Measurements from ENCODE around the gene RAD51C.

Gene RAD51C

DNA sequence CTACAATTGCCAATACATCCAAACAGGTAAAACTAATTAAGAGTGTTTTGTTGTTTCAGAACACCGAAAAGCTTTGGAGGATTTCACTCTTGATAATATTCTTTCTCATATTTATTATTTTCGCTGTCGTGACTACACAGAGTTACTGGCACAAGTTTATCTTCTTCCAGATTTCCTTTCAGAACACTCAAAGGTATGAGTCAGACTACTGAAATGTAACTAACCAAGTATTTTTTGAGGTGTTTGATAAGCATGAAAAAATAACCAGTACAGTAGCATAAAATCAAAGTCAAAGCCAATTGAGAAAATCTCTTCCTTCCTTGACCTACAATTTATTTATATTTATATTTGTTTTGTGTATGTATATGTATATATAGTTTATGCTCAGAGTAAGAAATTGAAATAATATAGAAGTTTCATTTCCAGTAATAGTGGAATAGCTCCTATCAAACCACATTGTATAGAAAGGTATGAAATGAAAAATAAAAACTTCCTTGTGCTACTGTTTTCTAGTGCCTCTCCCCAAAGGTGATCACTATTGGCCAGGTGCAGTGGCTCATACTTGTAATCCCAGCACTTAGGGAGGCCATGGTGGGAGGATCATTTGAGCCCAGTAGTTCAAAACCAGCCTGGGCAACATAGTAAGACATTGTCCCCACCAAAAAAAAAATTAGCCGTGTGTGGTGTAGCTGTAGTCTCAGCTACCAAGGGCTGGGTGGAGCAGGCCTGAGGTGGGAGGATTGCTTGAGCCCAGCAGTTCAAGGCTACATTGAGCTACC is 10.9 kb downstream of the RAD51C start:
- Histone ChIP-seq H3K9ac (ENCODE audit: low read depth, low read length) (no peak overlapping the region), H3K9me3 (ENCODE audit: insufficient read depth, low read depth, low read length) (no peaks in the 10 kb centered on the region), H3K4me3 (ENCODE audit: low read length) (no peak overlapping the region), H3K27ac (ENCODE audit: low read depth, low read length) (no peak overlapping the region), H3K27me3 (ENCODE audit: insufficient read depth, low read length) (no peaks in the 10 kb centered on the region), H3K4me1 (ENCODE audit: insufficient read depth, low read length) (no peaks in the 10 kb centered on the region), H3K36me3 (ENCODE audit: insufficient read depth, low read length) (peaks cover 7% of the 10 kb centered on the region)
- WGBS: 91% methylated on average over 4 of the region's 4 CpGs

DNA sequence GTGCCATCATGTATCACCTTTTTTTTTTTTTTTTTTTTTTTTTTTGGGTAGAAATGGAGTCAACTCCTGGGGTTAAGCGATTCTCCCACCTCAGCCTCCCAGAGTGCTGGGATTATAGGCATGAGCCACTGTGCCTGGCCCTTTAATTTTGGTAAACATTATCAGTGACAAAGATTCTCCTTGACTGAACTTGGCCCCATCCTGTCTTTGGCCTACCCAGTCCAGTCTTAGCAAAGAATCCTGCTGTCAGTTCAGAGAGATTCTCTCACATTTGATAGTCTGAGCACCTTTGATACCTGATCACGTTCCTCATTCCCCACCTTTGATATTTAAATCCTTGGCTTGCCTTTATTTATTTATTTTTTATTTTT is 11.5 kb downstream of the RAD51C start:
- Histone ChIP-seq H3K27ac (ENCODE audit: low read depth, low read length) (no peak overlapping the region), H3K4me1 (ENCODE audit: insufficient read depth, low read length) (no peaks in the 10 kb centered on the region), H3K9me3 (ENCODE audit: insufficient read depth, low read depth, low read length) (no peaks in the 10 kb centered on the region), H3K27me3 (ENCODE audit: insufficient read depth, low read length) (no peaks in the 10 kb centered on the region), H3K36me3 (ENCODE audit: insufficient read depth, low read length) (peaks cover 7% of the 10 kb centered on the region), H3K9ac (ENCODE audit: low read depth, low read length) (no peak overlapping the region), H3K4me3 (ENCODE audit: low read length) (no peak overlapping the region)
- 93% methylated on average over 2 of the region's 2 CpGs for WGBS

DNA sequence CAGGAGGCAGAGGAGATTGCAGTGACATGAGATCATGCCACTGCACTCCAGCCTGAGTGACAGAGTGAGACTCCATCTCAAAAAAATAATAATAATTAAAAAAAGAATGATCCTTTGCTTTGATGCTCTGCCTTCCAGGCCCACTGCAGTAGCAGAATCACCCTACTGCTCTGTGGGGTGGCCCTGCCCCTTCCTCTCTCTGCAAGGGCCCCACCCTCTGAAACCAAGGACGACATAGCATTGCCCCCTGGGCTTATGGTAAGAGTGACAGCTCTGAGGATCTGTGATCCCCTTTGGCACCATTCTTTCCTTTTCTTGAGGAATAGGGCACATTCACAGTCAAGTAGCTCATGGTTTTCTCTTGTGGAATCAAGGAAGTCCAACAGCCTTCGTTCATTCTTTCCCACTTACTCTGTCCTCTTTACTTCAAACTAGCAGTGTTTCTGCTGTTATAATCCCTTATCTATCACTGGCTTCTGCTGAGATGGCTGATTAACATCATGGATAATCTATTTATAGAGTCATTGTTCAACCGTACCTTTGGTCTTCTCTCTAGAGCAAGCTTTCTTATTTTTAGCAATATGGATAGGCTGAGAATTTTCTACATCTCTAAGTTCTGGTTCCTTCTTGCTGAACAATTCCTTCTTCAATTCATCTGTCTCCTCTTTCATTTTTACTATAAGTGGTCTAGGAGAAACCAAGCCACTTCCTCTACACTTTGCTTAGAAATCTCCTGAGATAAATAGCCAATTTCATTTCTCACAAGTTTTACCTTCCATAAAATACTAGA is 14.1 kb downstream of the RAD51C start:
- H3K9ac ChIP-seq (ENCODE audit: low read depth, low read length): no peak overlapping the region
- WGBS: 91% methylated on average over 3 of the region's 3 CpGs
- peaks cover 11% of the 10 kb centered on the region for H3K36me3 ChIP-seq (ENCODE audit: insufficient read depth, low read length)
- no peaks in the 10 kb centered on the region for H3K4me1 ChIP-seq (ENCODE audit: insufficient read depth, low read length)
- H3K27me3 ChIP-seq (ENCODE audit: insufficient read depth, low read length): no peaks in the 10 kb centered on the region
- H3K9me3 ChIP-seq (ENCODE audit: insufficient read depth, low read depth, low read length): no peaks in the 10 kb centered on the region
- H3K4me3 ChIP-seq (ENCODE audit: low read length): no peak overlapping the region
- H3K27ac ChIP-seq (ENCODE audit: low read depth, low read length): no peak overlapping the region

DNA sequence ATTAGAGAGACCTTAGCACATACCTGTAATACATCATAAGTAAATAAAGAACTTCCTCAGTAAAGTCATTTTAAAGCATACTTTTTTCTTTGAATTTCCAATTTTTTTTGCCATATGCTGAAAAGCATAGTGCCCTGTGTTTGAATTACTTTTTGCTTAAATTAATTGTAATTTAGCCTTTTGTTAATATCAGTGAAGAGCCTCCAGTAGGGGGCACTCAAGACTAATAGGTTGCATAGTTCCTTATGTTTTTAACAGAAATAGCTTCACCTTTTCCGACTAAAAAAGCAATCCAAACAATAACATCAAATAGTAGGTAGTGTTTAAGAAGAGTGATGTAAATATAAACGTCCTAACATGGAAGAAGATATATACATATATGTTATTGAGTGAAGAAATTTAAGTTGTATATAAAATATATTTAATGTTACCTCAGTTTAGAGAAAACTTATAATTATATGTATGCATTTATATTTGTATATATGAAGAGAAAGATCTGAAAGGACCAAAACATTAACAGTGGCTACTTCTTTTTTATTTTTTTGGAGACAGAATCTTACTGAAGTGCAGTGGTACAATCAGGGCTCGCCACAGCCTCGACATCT is 18.6 kb downstream of the RAD51C start:
- WGBS: 96% methylated on average over 2 of the region's 4 CpGs
- H3K36me3 ChIP-seq (ENCODE audit: insufficient read depth, low read length): peaks cover 9% of the 10 kb centered on the region
- H3K9me3 ChIP-seq (ENCODE audit: insufficient read depth, low read depth, low read length): no peaks in the 10 kb centered on the region
- no peak overlapping the region for H3K4me3 ChIP-seq (ENCODE audit: low read length)
- no peak overlapping the region for H3K9ac ChIP-seq (ENCODE audit: low read depth, low read length)
- no peaks in the 10 kb centered on the region for H3K4me1 ChIP-seq (ENCODE audit: insufficient read depth, low read length)
- no peaks in the 10 kb centered on the region for H3K27me3 ChIP-seq (ENCODE audit: insufficient read depth, low read length)
- H3K27ac ChIP-seq (ENCODE audit: low read depth, low read length): no peak overlapping the region

DNA sequence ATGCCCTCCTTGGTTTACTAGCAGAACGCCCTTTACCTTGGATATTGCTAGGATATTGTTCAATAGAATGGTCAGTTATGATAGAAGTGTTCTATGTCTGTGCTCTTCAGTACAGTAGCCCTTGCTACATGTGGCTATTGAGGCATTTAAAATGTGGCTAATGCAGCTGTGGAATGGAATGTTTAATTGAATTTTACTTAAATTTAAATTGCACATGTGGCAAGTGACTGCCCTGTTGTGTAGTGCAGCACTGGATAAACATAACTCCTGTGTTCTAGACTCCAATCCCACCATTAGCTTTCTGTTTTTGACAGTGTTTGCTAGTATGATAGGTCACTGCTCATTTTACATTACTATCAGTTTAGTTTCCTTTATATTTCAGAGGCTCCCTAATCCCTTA is 29.9 kb downstream of the RAD51C start:
- no peak overlapping the region for H3K9ac ChIP-seq (ENCODE audit: low read depth, low read length)
- H3K27ac ChIP-seq (ENCODE audit: low read depth, low read length): no peak overlapping the region
- H3K27me3 ChIP-seq (ENCODE audit: insufficient read depth, low read length): no peaks in the 10 kb centered on the region
- H3K36me3 ChIP-seq (ENCODE audit: insufficient read depth, low read length): peaks cover 9% of the 10 kb centered on the region
- H3K4me1 ChIP-seq (ENCODE audit: insufficient read depth, low read length): no peaks in the 10 kb centered on the region
- no peaks in the 10 kb centered on the region for H3K9me3 ChIP-seq (ENCODE audit: insufficient read depth, low read depth, low read length)
- 88% methylated on average over 1 of the region's 1 CpG for WGBS
- no peak overlapping the region for H3K4me3 ChIP-seq (ENCODE audit: low read length)

DNA sequence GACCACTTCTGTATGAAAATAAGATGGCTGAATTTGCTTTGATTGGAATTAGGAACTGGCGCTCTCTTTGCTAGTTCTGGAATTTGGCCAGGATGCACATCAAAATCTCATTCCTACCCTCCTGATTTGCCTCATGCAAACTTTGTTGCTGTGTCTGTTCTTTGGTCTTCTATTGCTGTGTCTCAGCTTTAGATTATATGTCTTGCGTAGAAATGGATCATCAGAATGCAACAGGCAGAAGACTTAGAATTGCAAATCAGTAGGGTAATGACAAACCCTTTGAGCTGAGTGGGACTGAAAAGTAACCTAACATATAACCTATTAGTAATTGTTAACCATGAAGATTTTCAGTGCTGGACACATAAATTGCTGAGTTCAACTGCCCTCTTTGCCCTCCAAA is 30.3 kb downstream of the RAD51C start:
- no peak overlapping the region for H3K9ac ChIP-seq (ENCODE audit: low read depth, low read length)
- peaks cover 9% of the 10 kb centered on the region for H3K36me3 ChIP-seq (ENCODE audit: insufficient read depth, low read length)
- H3K27me3 ChIP-seq (ENCODE audit: insufficient read depth, low read length): no peaks in the 10 kb centered on the region
- 94% methylated on average over 2 of the region's 2 CpGs for WGBS
- no peak overlapping the region for H3K4me3 ChIP-seq (ENCODE audit: low read length)
- H3K4me1 ChIP-seq (ENCODE audit: insufficient read depth, low read length): no peaks in the 10 kb centered on the region
- H3K9me3 ChIP-seq (ENCODE audit: insufficient read depth, low read depth, low read length): no peaks in the 10 kb centered on the region
- no peak overlapping the region for H3K27ac ChIP-seq (ENCODE audit: low read depth, low read length)

DNA sequence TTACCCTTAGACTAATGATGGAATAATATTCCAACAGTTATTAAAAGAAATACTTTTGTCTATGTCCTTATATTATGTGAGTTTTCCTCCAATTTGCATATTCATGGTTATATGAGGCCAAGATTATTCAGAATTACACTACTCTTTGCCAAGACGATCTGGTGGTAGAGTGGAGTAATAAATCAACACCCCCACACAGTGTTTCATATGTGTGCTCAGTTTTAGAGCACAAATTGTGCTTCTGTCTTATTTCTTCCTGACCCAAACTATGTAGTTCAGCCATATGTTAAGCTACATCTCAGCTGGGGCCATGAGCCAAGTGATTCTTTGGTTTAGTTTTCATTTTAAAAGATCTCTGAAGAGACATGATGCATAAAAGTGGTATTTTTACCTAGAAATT is 36.4 kb downstream of the RAD51C start:
- H3K4me3 ChIP-seq (ENCODE audit: low read length): no peak overlapping the region
- H3K9me3 ChIP-seq (ENCODE audit: insufficient read depth, low read depth, low read length): no peaks in the 10 kb centered on the region
- no peaks in the 10 kb centered on the region for H3K4me1 ChIP-seq (ENCODE audit: insufficient read depth, low read length)
- WGBS: 100% methylated on average over 1 of the region's 1 CpG
- H3K27me3 ChIP-seq (ENCODE audit: insufficient read depth, low read length): no peaks in the 10 kb centered on the region
- H3K36me3 ChIP-seq (ENCODE audit: insufficient read depth, low read length): no peaks in the 10 kb centered on the region
- no peak overlapping the region for H3K9ac ChIP-seq (ENCODE audit: low read depth, low read length)
- H3K27ac ChIP-seq (ENCODE audit: low read depth, low read length): no peak overlapping the region

DNA sequence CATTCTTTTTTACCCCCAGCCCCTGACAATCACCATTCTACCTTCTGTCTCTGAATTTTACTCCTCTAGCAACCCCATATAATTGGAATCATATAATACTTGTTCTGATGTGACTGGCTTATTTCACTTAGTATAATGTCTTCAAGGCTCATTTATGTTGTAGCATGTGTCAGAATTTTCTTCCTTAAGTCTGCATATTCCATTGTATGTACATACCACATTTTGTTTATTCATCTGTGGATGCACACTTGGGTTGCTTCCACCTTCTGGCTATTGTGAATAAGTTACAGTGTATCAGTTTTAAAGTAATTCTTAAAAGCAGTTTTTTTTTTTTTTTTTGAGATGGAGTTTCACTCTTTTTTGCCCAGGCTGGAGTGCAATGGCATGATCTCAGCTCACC is 38.5 kb downstream of the RAD51C start:
- no peak overlapping the region for H3K4me3 ChIP-seq (ENCODE audit: low read length)

DNA sequence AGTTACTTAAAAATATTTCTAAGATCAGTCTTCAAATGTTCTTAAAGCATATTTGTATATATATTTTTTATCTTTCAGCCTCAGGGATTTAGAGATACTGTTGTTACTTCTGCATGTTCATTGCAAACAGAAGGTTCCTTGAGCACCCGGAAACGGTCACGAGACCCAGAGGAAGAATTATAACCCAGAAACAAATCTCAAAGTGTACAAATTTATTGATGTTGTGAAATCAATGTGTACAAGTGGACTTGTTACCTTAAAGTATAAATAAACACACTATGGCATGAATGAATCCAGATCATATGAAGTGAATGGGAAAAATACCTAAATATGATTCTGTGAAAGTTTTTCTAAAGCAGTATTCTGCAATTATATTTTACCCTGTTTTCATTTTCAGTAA is 41.6 kb downstream of the RAD51C start:
- no peak overlapping the region for H3K4me3 ChIP-seq (ENCODE audit: low read length)
- no peaks in the 10 kb centered on the region for H3K4me1 ChIP-seq (ENCODE audit: insufficient read depth, low read length)
- no peaks in the 10 kb centered on the region for H3K9me3 ChIP-seq (ENCODE audit: insufficient read depth, low read depth, low read length)
- no peaks in the 10 kb centered on the region for H3K27me3 ChIP-seq (ENCODE audit: insufficient read depth, low read length)
- no peak overlapping the region for H3K27ac ChIP-seq (ENCODE audit: low read depth, low read length)
- no peak overlapping the region for H3K9ac ChIP-seq (ENCODE audit: low read depth, low read length)
- H3K36me3 ChIP-seq (ENCODE audit: insufficient read depth, low read length): no peaks in the 10 kb centered on the region
- 92% methylated on average over 3 of the region's 3 CpGs for WGBS

More for the DNA sequence above, 38.5 kb downstream of the RAD51C start:
- no peaks in the 10 kb centered on the region for H3K27me3 ChIP-seq (ENCODE audit: insufficient read depth, low read length)
- no peak overlapping the region for H3K27ac ChIP-seq (ENCODE audit: low read depth, low read length)
- no peaks in the 10 kb centered on the region for H3K36me3 ChIP-seq (ENCODE audit: insufficient read depth, low read length)
- H3K9ac ChIP-seq (ENCODE audit: low read depth, low read length): no peak overlapping the region
- no peaks in the 10 kb centered on the region for H3K9me3 ChIP-seq (ENCODE audit: insufficient read depth, low read depth, low read length)
- no peaks in the 10 kb centered on the region for H3K4me1 ChIP-seq (ENCODE audit: insufficient read depth, low read length)

DNA sequence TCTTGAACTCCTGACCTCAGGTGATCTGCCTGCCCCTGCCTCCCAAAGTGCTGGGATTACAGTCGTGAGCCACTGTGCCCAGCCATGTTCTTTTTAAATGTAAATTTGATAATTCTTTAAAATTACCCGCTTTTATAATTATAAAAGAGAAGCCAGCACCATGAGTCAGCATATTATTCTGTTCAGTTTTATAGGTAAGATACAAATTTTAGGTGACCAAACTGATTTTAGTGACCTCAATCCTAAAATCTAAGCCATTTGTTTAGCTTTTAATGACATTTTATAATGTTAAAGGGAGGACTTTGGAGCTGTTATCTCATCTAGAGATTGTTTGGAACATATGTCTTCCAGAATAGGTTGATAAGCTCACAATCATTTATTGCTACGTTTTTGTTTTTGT is 42.4 kb downstream of the RAD51C start:
- H3K9me3 ChIP-seq (ENCODE audit: insufficient read depth, low read depth, low read length): no peaks in the 10 kb centered on the region
- no peak overlapping the region for H3K4me3 ChIP-seq (ENCODE audit: low read length)
- no peaks in the 10 kb centered on the region for H3K27me3 ChIP-seq (ENCODE audit: insufficient read depth, low read length)
- no peaks in the 10 kb centered on the region for H3K36me3 ChIP-seq (ENCODE audit: insufficient read depth, low read length)
- H3K9ac ChIP-seq (ENCODE audit: low read depth, low read length): no peak overlapping the region
- WGBS: 89% methylated on average over 2 of the region's 3 CpGs
- no peak overlapping the region for H3K27ac ChIP-seq (ENCODE audit: low read depth, low read length)
- H3K4me1 ChIP-seq (ENCODE audit: insufficient read depth, low read length): no peaks in the 10 kb centered on the region

DNA sequence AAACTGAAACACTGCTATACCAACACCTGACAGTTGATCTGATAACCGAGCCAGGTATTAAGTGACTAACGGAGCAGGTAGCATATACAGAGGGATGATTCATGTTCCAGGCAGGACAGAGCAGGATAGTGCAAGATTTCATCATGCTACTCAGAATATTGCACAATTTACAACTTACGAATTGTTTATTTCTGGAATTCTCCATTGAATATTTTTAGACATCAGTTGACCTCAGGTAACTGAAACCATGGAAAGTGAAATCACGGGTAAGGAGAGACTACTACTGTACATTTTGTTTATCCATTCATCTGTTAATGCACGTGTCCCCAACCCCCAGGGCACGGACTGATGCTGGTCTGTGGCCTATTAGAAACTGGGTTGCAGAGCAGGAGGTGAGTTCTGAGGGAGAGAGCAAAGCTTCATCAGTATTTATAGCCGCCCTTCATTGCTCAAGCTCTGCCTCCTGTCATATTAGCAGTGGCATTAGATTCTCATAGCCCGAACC is 48.8 kb downstream of the RAD51C start:
- Histone ChIP-seq H3K4me1 (ENCODE audit: insufficient read depth, low read length) (no peaks in the 10 kb centered on the region), H3K27ac (ENCODE audit: low read depth, low read length) (no peak overlapping the region)
- 96% methylated on average over 8 of the region's 8 CpGs for WGBS

More for the DNA sequence above, 48.8 kb downstream of the RAD51C start:
- H3K36me3 ChIP-seq (ENCODE audit: insufficient read depth, low read length): no peaks in the 10 kb centered on the region
- no peak overlapping the region for H3K4me3 ChIP-seq (ENCODE audit: low read length)
- no peak overlapping the region for H3K9ac ChIP-seq (ENCODE audit: low read depth, low read length)
- no peaks in the 10 kb centered on the region for H3K27me3 ChIP-seq (ENCODE audit: insufficient read depth, low read length)
- no peaks in the 10 kb centered on the region for H3K9me3 ChIP-seq (ENCODE audit: insufficient read depth, low read depth, low read length)
